ENCODE data around the gene CCL4L2. TPM values are rescaled to one million over a fixed set of nuclear protein-coding genes. Genes with fewer than 3 reads are reported as not detected.
"Not testable (repeated sequence)": the region's sequence is repeated elsewhere in the genome, so short reads cannot be mapped to it uniquely, and the experiment has no call there.

The CCL4L2 gene
- total RNA-seq = not detected

DNA sequence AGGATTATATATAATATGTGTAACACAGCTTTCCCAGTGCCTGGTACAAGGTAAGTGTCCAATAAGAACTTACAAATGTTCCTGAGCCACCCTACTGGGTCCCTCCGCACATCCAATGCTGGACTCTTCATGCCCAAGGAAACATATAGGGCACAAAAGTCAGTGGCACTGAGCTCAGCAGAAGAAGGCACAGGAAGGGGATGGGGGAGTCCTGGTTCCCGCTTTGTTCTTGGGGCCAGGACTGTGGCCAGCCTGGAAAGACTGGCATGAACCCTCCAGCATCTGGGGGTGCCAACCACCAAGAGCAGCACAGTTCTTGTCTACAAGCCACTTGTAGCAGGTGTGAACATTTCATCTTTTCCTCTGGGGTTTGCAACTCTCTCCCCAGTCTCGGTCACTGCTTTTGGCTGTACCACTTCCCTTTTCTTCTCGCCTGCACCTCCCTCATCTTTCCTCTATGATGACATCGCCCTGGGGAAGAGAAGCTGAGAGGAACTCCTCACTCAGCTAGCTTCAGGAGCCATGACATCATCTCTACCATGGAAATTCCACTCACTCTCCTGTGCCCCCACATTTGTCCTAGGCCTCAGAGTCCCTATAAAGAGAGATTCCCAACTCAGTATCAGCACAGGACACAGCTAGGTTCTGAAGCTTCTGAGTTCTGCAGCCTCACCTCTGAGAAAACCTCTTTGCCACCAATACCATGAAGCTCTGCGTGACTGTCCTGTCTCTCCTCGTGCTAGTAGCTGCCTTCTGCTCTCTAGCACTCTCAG is at the start of gene CCL4L2:
CCL4L2 (plus strand) TSS at position 625 of the 773 bp plus-strand sequence.
- H3K36me3 ChIP-seq; H3K9me3 ChIP-seq; H3K4me1 ChIP-seq; DNase-seq (ENCODE audit: low spot score in 2 of 2); H3K27me3 ChIP-seq; H3K27ac ChIP-seq; H3K4me3 ChIP-seq; intact Hi-C loops (cut with DNase I): not testable (repeated sequence)

- DNase-seq (ENCODE audit: low spot score in 2 of 2); H3K27me3 ChIP-seq; H3K4me3 ChIP-seq; H3K9me3 ChIP-seq; H3K4me1 ChIP-seq; intact Hi-C loops (cut with DNase I); H3K27ac ChIP-seq; H3K36me3 ChIP-seq: not testable (repeated sequence)
Measured at GRCh38 chr17:36168836-36169235, 42.0 kb upstream of the CCL4L2 start.

DNA sequence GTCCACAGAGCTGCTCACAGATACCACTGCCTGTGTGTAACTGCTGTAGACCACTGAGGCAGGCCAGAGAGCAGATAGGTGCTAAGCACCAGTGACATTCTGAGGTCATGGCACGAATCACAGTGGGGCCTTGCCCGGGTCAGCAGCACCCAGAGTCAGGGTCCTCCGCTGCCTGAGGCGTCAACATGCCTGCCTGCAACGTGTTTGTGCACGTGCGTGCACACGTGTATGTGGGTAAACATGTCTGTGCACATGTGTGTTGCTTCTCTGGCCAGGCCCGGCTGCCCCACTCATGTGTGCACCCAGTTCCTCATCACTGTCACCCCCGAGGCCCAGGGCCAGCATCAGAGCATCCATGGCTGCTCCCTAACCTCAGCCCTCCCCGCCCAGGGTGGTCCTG is 34.3 kb upstream of the CCL4L2 start, which contains the start of gene TBC1D3B:
TBC1D3B (minus strand) TSS at position 101 of the 400 bp plus-strand sequence. CDS start 1,586 bp downstream, outside the sequence.
- H3K36me3 ChIP-seq; H3K27ac ChIP-seq; H3K27me3 ChIP-seq; H3K9me3 ChIP-seq; H3K4me1 ChIP-seq; intact Hi-C loops (cut with DNase I); DNase-seq (ENCODE audit: low spot score in 2 of 2); H3K4me3 ChIP-seq: not testable (repeated sequence)

- H3K9me3 ChIP-seq; H3K4me3 ChIP-seq; H3K27ac ChIP-seq; intact Hi-C loops (cut with DNase I); H3K27me3 ChIP-seq; H3K36me3 ChIP-seq; DNase-seq (ENCODE audit: low spot score in 2 of 2); H3K4me1 ChIP-seq: not testable (repeated sequence)
Measured at GRCh38 chr17:36181446-36182175, 29.3 kb upstream of the CCL4L2 start.

DNA sequence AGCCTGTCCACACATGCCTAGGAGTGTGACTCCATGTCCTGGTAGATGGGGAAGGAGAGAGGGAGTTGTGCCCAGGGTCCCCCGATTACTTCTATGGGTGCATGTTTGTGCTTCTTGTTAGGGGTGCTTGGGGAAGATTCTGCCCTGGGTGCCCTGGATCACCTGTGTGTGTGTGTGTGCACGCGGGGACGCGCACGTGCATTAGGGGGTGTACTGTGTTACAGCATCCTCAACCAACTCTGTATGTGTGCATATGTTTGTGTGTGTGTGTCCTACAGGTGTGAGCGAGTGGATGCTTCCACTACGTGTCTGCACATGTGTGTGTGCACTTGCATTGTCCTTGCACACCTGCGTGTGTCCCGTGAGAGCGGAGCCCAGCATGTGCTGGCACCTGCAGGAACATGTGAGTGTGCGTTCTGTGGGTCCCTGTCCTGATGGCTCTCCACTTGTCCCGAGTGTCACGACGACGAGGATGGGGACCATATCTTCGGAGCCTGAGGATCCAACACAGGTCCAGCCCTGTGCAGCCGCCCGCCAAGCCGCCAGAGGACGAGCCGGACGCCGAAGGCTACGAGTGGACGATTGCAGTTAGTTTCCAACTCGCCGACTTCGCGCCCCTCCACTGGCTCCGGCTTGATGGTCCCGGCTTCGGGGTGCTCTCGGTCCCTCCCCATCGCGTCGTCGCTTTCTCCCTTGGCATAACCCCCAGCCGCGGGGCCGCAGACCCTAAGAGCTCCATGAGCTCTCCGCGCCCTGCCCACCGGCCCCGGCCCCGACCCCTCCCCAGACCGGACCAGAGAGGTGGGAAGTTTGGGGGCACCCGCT is 28.5 kb upstream of the CCL4L2 start:
- no peak for DNase-seq (ENCODE audit: low spot score in 2 of 2)
- Histone ChIP-seq H3K4me1 (peaks cover 0 to 3% of the 10 kb centered on the region in 2 donors), H3K27ac (peak overlapping the region; percentile 14 to 35), H3K9me3 (no peaks in the 10 kb centered on the region), H3K4me3 (peak overlapping the region; percentile 46 to 59), H3K27me3 (no peaks in the 10 kb centered on the region), H3K36me3 (no peaks in the 10 kb centered on the region)
- intact Hi-C loops (cut with DNase I) = no loop called here
- TF ChIP-seq, protein P1, sequence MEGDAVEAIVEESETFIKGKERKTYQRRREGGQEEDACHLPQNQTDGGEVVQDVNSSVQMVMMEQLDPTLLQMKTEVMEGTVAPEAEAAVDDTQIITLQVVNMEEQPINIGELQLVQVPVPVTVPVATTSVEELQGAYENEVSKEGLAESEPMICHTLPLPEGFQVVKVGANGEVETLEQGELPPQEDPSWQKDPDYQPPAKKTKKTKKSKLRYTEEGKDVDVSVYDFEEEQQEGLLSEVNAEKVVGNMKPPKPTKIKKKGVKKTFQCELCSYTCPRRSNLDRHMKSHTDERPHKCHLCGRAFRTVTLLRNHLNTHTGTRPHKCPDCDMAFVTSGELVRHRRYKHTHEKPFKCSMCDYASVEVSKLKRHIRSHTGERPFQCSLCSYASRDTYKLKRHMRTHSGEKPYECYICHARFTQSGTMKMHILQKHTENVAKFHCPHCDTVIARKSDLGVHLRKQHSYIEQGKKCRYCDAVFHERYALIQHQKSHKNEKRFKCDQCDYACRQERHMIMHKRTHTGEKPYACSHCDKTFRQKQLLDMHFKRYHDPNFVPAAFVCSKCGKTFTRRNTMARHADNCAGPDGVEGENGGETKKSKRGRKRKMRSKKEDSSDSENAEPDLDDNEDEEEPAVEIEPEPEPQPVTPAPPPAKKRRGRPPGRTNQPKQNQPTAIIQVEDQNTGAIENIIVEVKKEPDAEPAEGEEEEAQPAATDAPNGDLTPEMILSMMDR (IDR thresholded peaks at IDR 0.05) = no peak

DNA sequence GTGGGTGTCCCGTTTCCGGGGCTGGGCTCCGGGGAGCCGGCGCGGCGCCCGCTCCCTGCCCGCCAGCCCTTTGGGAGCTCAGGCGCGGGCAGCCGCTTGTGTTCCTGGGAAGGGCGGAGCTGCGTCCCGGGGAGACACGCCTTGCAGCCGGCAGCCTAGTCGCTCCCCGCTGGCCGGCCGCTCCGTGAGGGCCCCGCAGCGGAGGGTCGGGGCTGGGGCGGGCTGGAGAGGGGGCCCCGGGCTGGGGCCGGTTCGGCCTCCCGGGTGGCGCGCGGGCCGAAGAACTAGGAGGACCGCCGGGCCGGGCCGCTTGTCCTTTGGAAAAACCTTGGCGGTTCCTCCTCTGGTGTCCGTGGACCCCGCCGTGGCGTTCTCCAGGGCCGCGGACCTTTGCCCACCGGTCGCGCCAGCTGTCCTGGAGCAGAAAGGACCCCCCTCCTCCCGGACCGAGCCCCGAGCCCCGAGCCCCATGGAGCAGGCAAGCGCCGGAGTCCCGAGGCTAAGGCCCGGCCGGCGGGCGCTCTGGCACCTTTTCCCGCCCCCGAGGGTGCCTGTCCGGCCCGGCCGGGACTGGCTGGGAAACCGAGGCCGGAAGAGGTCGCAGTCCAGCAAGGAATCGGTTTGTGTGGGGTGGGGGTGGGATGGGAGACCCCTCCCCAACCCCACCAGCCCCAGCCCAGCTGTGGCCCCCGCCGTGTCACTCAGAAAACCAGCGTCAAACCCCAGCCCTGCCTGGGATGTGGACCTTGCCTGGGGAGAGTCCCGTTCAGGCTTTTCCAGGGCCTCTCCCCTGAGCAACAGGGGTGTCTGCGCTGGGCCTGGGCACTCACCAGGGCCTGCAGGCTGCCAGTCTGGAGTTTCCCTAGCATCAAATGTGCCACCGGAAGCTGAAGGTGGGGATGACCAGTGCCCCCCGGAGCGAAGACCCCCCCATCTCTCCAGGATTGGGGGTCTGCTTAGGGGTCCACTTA is 27.6 kb upstream of the CCL4L2 start:
- no peak for DNase-seq (ENCODE audit: low spot score in 2 of 2)
- Histone ChIP-seq H3K27me3 (no peaks in the 10 kb centered on the region), H3K9me3 (no peaks in the 10 kb centered on the region), H3K4me1 (peaks cover 0 to 3% of the 10 kb centered on the region in 2 donors), H3K36me3 (no peaks in the 10 kb centered on the region), H3K4me3 (peak overlapping the region; percentile 46 to 59), H3K27ac (peak overlapping the region; percentile 14 to 35)
- intact Hi-C loops (cut with DNase I) = no loop called here
- TF ChIP-seq, protein P1 (IDR thresholded peaks at IDR 0.05) = no peak
